ENCODE data around the gene ACY1.

Gene ACY1

DNA sequence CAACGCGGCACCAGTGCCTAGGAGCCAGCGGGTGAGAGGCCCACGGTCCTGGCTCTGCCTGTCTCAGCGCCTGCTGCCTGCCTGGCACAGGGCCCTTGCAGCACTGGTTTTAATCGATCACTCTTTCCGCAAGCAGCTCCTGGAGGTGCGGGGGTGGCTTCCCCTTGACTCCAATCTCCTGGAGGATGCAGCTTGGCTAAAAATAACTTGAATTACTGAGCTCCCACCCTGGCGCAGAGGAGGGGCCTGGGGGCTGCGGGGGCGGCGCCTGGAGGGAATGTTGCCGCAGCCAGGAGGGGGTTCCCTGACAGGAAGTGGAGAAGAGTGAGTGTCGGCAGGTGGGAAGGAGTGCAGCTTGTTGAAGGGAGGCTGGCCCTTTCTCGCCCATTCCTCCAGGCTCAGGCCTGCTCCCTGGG lies 22.2 kb downstream of the ACY1 start:
- no peaks in the 10 kb centered on the region for H3K9me3 ChIP-seq (ENCODE audit: low read length)
- H3K27me3 ChIP-seq (ENCODE audit: control insufficient read depth in 1 of 2, insufficient read depth in 2 of 2, low read length in 2 of 2): no peaks in the 10 kb centered on the region
- no peak overlapping the region for H3K4me3 ChIP-seq (ENCODE audit: low read depth in 1 of 2, low read length in 2 of 2)
- no peaks in the 10 kb centered on the region for H3K4me1 ChIP-seq (ENCODE audit: insufficient read depth, low read length)
- no peak overlapping the region for H3K27ac ChIP-seq (ENCODE audit: low read depth, low read length)
- no peaks in the 10 kb centered on the region for H3K36me3 ChIP-seq (ENCODE audit: insufficient read depth, low read length)
- no peak overlapping the region for H3K9ac ChIP-seq (ENCODE audit: low read length)

- no peaks in the 10 kb centered on the region for H3K36me3 ChIP-seq (ENCODE audit: insufficient read depth, low read length)
- no peaks in the 10 kb centered on the region for H3K27me3 ChIP-seq (ENCODE audit: control insufficient read depth in 1 of 2, insufficient read depth in 2 of 2, low read length in 2 of 2)
- no peak overlapping the region for H3K9ac ChIP-seq (ENCODE audit: low read length)
- no peaks in the 10 kb centered on the region for H3K9me3 ChIP-seq (ENCODE audit: low read length)
- no peak overlapping the region for H3K27ac ChIP-seq (ENCODE audit: low read depth, low read length)
- H3K4me1 ChIP-seq (ENCODE audit: insufficient read depth, low read length): no peaks in the 10 kb centered on the region
- no peak overlapping the region for H3K4me3 ChIP-seq (ENCODE audit: low read depth in 1 of 2, low read length in 2 of 2)
These were observed 22.9 kb downstream of the ACY1 start for GRCh38 chr3:52006017-52006819.

GRCh38 chr3:52006820-52007133 lies 23.4 kb downstream of the ACY1 start:
- Histone ChIP-seq H3K9me3 (ENCODE audit: low read length) (no peaks in the 10 kb centered on the region), H3K4me3 (ENCODE audit: low read depth in 1 of 2, low read length in 2 of 2) (no peak overlapping the region), H3K27ac (ENCODE audit: low read depth, low read length) (no peak overlapping the region), H3K9ac (ENCODE audit: low read length) (no peak overlapping the region), H3K36me3 (ENCODE audit: insufficient read depth, low read length) (no peaks in the 10 kb centered on the region), H3K4me1 (ENCODE audit: insufficient read depth, low read length) (no peaks in the 10 kb centered on the region), H3K27me3 (ENCODE audit: control insufficient read depth in 1 of 2, insufficient read depth in 2 of 2, low read length in 2 of 2) (no peaks in the 10 kb centered on the region)

DNA sequence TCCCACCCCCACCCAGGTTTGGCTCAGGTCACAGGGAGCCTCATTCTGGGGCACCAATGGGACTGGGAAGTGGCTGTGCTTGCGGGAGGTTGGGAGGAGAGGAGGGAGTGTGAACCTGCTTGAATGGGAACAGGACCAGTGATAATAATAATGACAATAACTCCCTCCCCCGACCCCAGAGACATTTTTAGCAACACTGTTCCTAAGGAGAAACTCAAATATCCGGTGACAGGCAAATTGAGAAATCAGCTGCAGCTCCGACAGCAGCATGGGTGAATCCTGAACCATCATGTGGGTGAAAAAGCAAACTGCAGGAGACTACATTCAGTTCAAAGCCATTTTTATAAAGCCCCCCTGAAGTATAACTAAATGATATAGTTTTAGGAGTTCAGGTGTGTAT lies 24.0 kb downstream of the ACY1 start:
- no peaks in the 10 kb centered on the region for H3K9me3 ChIP-seq (ENCODE audit: low read length)
- H3K36me3 ChIP-seq (ENCODE audit: insufficient read depth, low read length): no peaks in the 10 kb centered on the region
- H3K9ac ChIP-seq (ENCODE audit: low read length): no peak overlapping the region
- H3K27ac ChIP-seq (ENCODE audit: low read depth, low read length): no peak overlapping the region
- H3K4me3 ChIP-seq (ENCODE audit: low read depth in 1 of 2, low read length in 2 of 2): no peak overlapping the region
- no peaks in the 10 kb centered on the region for H3K4me1 ChIP-seq (ENCODE audit: insufficient read depth, low read length)
- no peaks in the 10 kb centered on the region for H3K27me3 ChIP-seq (ENCODE audit: control insufficient read depth in 1 of 2, insufficient read depth in 2 of 2, low read length in 2 of 2)

- Histone ChIP-seq H3K9ac (ENCODE audit: low read length) (no peak overlapping the region), H3K27me3 (ENCODE audit: control insufficient read depth in 1 of 2, insufficient read depth in 2 of 2, low read length in 2 of 2) (no peaks in the 10 kb centered on the region), H3K36me3 (ENCODE audit: insufficient read depth, low read length) (no peaks in the 10 kb centered on the region), H3K4me3 (ENCODE audit: low read depth in 1 of 2, low read length in 2 of 2) (no peak overlapping the region), H3K27ac (ENCODE audit: low read depth, low read length) (no peak overlapping the region), H3K9me3 (ENCODE audit: low read length) (no peaks in the 10 kb centered on the region), H3K4me1 (ENCODE audit: insufficient read depth, low read length) (no peaks in the 10 kb centered on the region)
These were observed 27.1 kb downstream of the ACY1 start for GRCh38 chr3:52010431-52010830.

GRCh38 chr3:52012699-52013098 lies 29.4 kb downstream of the ACY1 start:
- no peak overlapping the region for H3K9ac ChIP-seq (ENCODE audit: low read length)
- no peak overlapping the region for H3K4me3 ChIP-seq (ENCODE audit: low read depth in 1 of 2, low read length in 2 of 2)
- no peaks in the 10 kb centered on the region for H3K27me3 ChIP-seq (ENCODE audit: control insufficient read depth in 1 of 2, insufficient read depth in 2 of 2, low read length in 2 of 2)
- H3K27ac ChIP-seq (ENCODE audit: low read depth, low read length): no peak overlapping the region
- no peaks in the 10 kb centered on the region for H3K36me3 ChIP-seq (ENCODE audit: insufficient read depth, low read length)
- no peaks in the 10 kb centered on the region for H3K4me1 ChIP-seq (ENCODE audit: insufficient read depth, low read length)
- H3K9me3 ChIP-seq (ENCODE audit: low read length): no peaks in the 10 kb centered on the region

DNA sequence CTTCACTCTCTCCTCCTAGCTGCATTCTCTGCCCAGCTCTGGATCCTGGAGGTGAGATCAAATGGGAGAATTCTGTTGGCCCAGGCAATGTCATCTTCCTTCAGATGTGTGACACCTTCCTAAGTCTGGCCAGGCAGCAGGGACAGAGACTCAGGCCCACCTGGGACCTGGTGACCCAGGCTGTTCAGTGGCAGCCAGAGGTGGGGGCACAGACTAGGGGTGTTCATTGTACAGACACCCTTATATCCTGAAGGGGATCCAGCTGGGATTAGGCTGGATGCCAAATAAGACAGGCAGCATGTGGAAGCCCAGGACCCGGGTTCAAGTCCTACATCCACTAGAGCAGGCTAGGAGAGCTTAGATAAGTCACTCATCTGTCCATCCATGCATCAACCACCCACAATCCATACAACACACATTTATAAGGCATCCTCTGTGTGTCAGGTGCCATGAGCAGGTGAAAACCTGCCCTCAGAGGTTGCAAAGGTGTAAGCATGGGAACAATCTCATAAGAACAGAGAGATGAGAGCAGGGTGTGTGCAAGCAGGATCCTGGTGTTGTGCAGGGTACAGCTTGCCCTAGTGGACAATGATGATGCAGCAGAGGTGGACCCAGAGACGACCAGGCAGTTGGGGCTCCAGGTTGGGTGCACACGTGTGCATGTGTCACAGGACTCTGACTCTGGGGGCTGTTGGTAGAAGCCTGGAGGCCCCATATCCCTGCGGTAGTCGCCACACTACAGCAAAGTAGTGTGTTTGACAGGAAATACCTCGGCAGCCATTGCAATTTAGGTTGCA lies 30.7 kb downstream of the ACY1 start:
- no peaks in the 10 kb centered on the region for H3K4me1 ChIP-seq (ENCODE audit: insufficient read depth, low read length)
- H3K4me3 ChIP-seq (ENCODE audit: low read depth in 1 of 2, low read length in 2 of 2): no peak overlapping the region
- no peaks in the 10 kb centered on the region for H3K36me3 ChIP-seq (ENCODE audit: insufficient read depth, low read length)
- H3K27ac ChIP-seq (ENCODE audit: low read depth, low read length): no peak overlapping the region
- H3K9ac ChIP-seq (ENCODE audit: low read length): no peak overlapping the region
- no peaks in the 10 kb centered on the region for H3K9me3 ChIP-seq (ENCODE audit: low read length)
- H3K27me3 ChIP-seq (ENCODE audit: control insufficient read depth in 1 of 2, insufficient read depth in 2 of 2, low read length in 2 of 2): no peaks in the 10 kb centered on the region

DNA sequence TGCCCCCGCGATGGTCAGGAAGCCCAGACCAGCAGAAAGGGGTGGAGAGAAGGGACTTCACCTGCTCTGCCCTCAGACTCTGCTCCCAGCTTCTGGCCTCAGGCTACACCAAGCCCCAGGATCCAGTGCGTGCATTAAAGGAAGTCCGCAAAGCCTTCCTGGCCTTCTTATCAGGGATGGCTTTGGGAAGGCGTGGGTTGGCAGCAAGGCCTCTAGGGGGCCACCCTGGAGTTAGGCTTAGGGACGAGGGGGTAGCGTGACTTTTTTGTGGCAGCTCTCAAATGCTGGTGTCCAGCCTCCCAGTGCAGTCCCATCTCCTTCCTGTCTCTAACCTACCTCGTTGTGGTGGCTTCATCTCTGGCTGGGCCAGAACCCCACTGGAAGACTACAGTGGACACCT lies 31.3 kb downstream of the ACY1 start:
- Histone ChIP-seq H3K27ac (ENCODE audit: low read depth, low read length) (no peak overlapping the region), H3K9ac (ENCODE audit: low read length) (no peak overlapping the region)

DNA sequence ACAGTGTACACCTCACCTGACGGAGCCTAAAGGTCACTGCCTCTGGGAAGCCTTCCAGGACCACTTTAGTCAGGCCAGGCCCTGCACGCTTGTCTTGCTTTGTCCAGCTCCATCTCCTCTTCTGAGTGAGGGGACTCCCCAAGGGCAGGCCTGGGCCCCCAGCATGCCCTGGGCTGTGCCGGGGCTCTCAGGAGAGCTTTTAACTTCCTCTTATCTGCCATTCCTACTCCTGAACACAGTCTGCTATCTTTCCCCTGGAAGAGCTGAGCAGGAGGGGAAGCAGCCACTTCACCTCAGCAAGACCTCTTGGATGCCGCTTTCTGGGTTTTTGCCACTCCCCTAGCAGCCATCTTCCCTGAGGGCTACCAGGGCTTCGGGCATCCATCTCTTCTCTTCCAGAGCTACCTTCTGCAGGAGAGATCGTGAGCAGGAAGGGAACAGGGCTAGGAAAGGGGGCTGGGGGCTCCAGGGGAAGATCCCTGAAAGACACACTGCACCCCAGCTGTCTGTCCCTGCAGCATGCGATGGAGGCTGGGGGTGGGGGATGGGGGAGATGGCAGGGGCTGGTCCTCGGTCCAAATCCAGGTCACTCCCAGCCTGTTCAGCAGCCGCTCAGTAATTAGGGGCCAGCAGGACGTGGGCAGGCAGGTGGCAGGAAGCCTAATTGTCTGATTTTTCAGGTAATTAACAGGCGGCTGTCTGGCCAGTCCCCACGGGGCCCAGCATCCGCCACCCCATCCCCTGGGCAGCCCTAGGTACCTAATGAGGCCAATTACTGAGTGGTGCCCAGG lies 32.3 kb downstream of the ACY1 start:
- Histone ChIP-seq H3K9ac (ENCODE audit: low read length) (no peak overlapping the region), H3K27ac (ENCODE audit: low read depth, low read length) (no peak overlapping the region), H3K27me3 (ENCODE audit: control insufficient read depth in 1 of 2, insufficient read depth in 2 of 2, low read length in 2 of 2) (no peaks in the 10 kb centered on the region), H3K4me1 (ENCODE audit: insufficient read depth, low read length) (no peaks in the 10 kb centered on the region), H3K9me3 (ENCODE audit: low read length) (no peaks in the 10 kb centered on the region), H3K36me3 (ENCODE audit: insufficient read depth, low read length) (no peaks in the 10 kb centered on the region), H3K4me3 (ENCODE audit: low read depth in 1 of 2, low read length in 2 of 2) (no peak overlapping the region)

More for the DNA sequence above, 31.3 kb downstream of the ACY1 start:
- Histone ChIP-seq H3K27me3 (ENCODE audit: control insufficient read depth in 1 of 2, insufficient read depth in 2 of 2, low read length in 2 of 2) (no peaks in the 10 kb centered on the region), H3K4me3 (ENCODE audit: low read depth in 1 of 2, low read length in 2 of 2) (no peak overlapping the region), H3K36me3 (ENCODE audit: insufficient read depth, low read length) (no peaks in the 10 kb centered on the region), H3K4me1 (ENCODE audit: insufficient read depth, low read length) (no peaks in the 10 kb centered on the region), H3K9me3 (ENCODE audit: low read length) (no peaks in the 10 kb centered on the region)

- no peak overlapping the region for H3K27ac ChIP-seq (ENCODE audit: low read depth, low read length)
- H3K36me3 ChIP-seq (ENCODE audit: insufficient read depth, low read length): no peaks in the 10 kb centered on the region
- no peaks in the 10 kb centered on the region for H3K27me3 ChIP-seq (ENCODE audit: control insufficient read depth in 1 of 2, insufficient read depth in 2 of 2, low read length in 2 of 2)
- no peak overlapping the region for H3K4me3 ChIP-seq (ENCODE audit: low read depth in 1 of 2, low read length in 2 of 2)
- no peak overlapping the region for H3K9ac ChIP-seq (ENCODE audit: low read length)
- no peaks in the 10 kb centered on the region for H3K4me1 ChIP-seq (ENCODE audit: insufficient read depth, low read length)
- H3K9me3 ChIP-seq (ENCODE audit: low read length): no peaks in the 10 kb centered on the region
These were observed 34.3 kb downstream of the ACY1 start for GRCh38 chr3:52017586-52017985.

GRCh38 chr3:52018319-52019000 lies 35.1 kb downstream of the ACY1 start:
- Histone ChIP-seq H3K36me3 (ENCODE audit: insufficient read depth, low read length) (no peaks in the 10 kb centered on the region), H3K9ac (ENCODE audit: low read length) (no peak overlapping the region), H3K27me3 (ENCODE audit: control insufficient read depth in 1 of 2, insufficient read depth in 2 of 2, low read length in 2 of 2) (no peaks in the 10 kb centered on the region), H3K4me1 (ENCODE audit: insufficient read depth, low read length) (no peaks in the 10 kb centered on the region), H3K27ac (ENCODE audit: low read depth, low read length) (no peak overlapping the region), H3K9me3 (ENCODE audit: low read length) (no peaks in the 10 kb centered on the region), H3K4me3 (ENCODE audit: low read depth in 1 of 2, low read length in 2 of 2) (no peak overlapping the region)
